SHP77 treated with DMSO at 0.1 percent for 48 hours (cell line): Measurements from ENCODE around the gene MBD3L2B.
"Not testable (repeated sequence)": the region's sequence is repeated elsewhere in the genome, so short reads cannot be mapped to it uniquely, and the experiment has no call there.

ENCODE experiments used
- DNase-seq: peaks from one replicate; lab custom pipeline; 2025; lab: John Stamatoyannopoulos, UW

MBD3L2B gene

GRCh38 chr19:7021331-7021730, at the start of gene MBD3L2B:
Gene MBD3L2B, minus strand, starts transcription at chr19:7021431. Its CDS starts 34 bp downstream, at chr19:7021397.
- not testable (repeated sequence) for DNase-seq

- DNase-seq, result no peak
Observed at GRCh38 chr19:7069904-7070226, 48.6 kb upstream of the MBD3L2B start.

GRCh38 chr19:7069042-7069903, 48.0 kb upstream of the MBD3L2B start, which contains the start of gene ZNF557:
Gene ZNF557, plus strand, starts transcription at chr19:7069703. Its CDS starts 5,372 bp downstream, at chr19:7075075.
- peak; percentile 82 for DNase-seq

GRCh38 chr19:7068599-7068998, 47.4 kb upstream of the MBD3L2B start:
- DNase-seq, result no peak

GRCh38 chr19:7067716-7068115, 46.5 kb upstream of the MBD3L2B start:
- DNase-seq, result no peak

GRCh38 chr19:7067122-7067521, 45.9 kb upstream of the MBD3L2B start:
- DNase-seq, result peak; percentile 15

- DNase-seq, result no peak
Observed at GRCh38 chr19:7063764-7064418, 42.7 kb upstream of the MBD3L2B start.

- no peak for DNase-seq
Observed at GRCh38 chr19:7063339-7063738, 42.1 kb upstream of the MBD3L2B start.

- not testable (repeated sequence) for DNase-seq
Observed at GRCh38 chr19:7059977-7060376, 38.7 kb upstream of the MBD3L2B start.

GRCh38 chr19:7058576-7058975, 37.3 kb upstream of the MBD3L2B start, which contains the start of gene MBD3L3:
Gene MBD3L3, minus strand, starts transcription at chr19:7058676. Its CDS starts 71 bp downstream, at chr19:7058605.
- DNase-seq, result not testable (repeated sequence)

- not testable (repeated sequence) for DNase-seq
Observed at GRCh38 chr19:7056371-7056770, 35.1 kb upstream of the MBD3L2B start.

GRCh38 chr19:7055679-7056078, 34.4 kb upstream of the MBD3L2B start:
- not testable (repeated sequence) for DNase-seq

GRCh38 chr19:7054635-7055368, 33.6 kb upstream of the MBD3L2B start:
- DNase-seq, result not testable (repeated sequence)

- DNase-seq, result not testable (repeated sequence)
Observed at GRCh38 chr19:7052896-7053295, 31.7 kb upstream of the MBD3L2B start.

- not testable (repeated sequence) for DNase-seq
Observed at GRCh38 chr19:7051421-7051820, 30.2 kb upstream of the MBD3L2B start.

GRCh38 chr19:7049021-7049420, 27.8 kb upstream of the MBD3L2B start, which contains the start of gene MBD3L2:
Gene MBD3L2, plus strand, starts transcription at chr19:7049321. Its CDS starts 53 bp downstream, at chr19:7049374.
- DNase-seq, result not testable (repeated sequence)

- DNase-seq, result not testable (repeated sequence)
Observed at GRCh38 chr19:7041563-7041962, 20.3 kb upstream of the MBD3L2B start.

- DNase-seq, result not testable (repeated sequence)
Observed at GRCh38 chr19:7040079-7040478, 18.8 kb upstream of the MBD3L2B start, which contains the start of gene MBD3L4. Gene MBD3L4, minus strand, starts transcription at chr19:7040179. Its CDS starts 35 bp downstream, at chr19:7040144.

- not testable (repeated sequence) for DNase-seq
Observed at GRCh38 chr19:7030278-7030677, 9.0 kb upstream of the MBD3L2B start, which contains the start of gene MBD3L5. Gene MBD3L5, plus strand, starts transcription at chr19:7030578. Its CDS starts 34 bp downstream, at chr19:7030612.

- not testable (repeated sequence) for DNase-seq
Observed at GRCh38 chr19:7028790-7029189, 7.6 kb upstream of the MBD3L2B start.

- DNase-seq, result no peak
Observed at GRCh38 chr19:7018828-7019227, 2.4 kb downstream of the MBD3L2B start.

- no peak for DNase-seq
Observed at GRCh38 chr19:7013678-7014077, 7.6 kb downstream of the MBD3L2B start.
